NAMALWA (cell line): ENCODE measurements around the gene PTPN14.

ENCODE experiments used
- DNase-seq: peaks from one replicate; pipeline ENCODE4 v3.0.0-alpha.2; 2015; ENCODE audit warnings: low spot score

Gene PTPN14

DNA sequence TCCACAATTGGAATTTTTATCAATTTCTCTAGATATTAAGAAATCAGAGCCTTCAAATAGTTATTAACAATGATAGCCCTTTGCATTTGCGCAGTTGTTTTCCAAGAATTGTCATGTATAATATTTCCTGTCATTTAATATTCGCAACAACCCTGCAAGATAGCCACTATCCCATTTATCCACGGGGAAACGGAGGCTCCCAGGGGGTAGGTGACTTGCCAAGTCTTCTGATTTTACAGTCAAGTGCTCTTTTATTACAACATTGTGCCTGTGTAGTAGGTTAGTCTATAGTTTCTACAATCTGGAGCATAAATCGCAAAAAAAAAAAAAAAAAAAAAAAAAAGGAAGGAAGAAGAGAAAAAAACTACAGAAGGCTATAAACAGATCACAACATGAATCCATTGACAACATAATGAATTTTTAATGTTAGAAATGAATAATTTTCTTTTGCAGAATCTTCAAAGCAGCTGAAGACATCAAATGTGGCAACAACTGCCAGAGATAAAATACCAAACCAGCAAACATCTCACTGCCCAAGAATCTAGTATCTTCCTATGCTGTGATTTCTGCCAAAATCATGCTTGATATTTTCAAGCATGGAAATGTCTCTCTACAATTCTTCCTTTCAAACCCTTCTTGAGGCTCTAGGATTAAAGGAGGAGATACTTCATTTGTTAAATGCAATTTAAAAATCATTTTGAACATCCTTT, 125.5 kb downstream of the PTPN14 start:
- DNase-seq: no peak

- DNase-seq: no peak
Measured at GRCh38 chr1:214425101-214425500, 126.3 kb downstream of the PTPN14 start.

DNA sequence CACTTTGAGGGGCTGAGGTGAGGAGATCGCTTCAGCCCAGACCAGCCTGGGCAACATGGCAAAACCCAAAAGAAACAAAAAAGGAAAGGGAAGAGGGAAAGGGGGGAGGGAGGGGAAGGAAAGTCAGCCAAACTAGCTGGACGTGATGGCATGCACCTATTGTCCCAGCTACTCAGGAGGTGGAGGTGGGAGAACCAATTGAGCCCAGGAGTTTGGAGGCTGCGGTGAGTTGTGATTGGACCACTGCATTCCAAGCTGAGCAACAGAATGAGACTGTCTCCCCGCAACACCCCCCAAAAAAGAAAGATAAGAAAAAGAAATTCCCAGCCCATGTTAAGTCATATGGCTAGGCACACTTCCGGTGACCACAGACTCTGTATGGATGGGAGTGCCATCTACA, 128.4 kb downstream of the PTPN14 start:
- DNase-seq: no peak

DNA sequence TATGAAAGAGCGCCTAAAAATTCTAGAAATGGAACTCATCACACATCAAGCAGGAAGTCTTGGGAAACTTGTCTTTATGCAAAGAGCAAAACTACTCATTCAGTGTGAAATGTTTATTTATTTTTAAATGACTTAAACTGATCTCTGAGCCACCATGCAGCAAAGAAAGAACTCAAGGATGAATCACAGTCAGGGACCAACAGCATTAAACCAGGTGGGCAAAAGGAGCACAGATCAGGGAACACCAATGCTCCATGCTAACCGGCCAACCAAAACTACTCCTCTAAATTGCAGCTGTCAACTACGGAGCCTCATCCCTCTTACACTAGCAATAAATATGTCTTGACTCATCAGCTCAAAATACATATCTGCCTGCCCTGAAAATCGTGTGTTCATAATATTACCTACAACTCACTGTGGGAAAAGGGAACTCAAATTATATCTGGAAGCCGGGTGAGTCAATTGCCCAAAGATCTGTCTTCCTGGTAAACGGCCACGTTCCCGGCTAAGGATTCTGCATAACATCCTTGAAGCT, 129.2 kb downstream of the PTPN14 start:
- DNase-seq: no peak

- no peak for DNase-seq
Measured at GRCh38 chr1:214420833-214421232, 130.6 kb downstream of the PTPN14 start.

DNA sequence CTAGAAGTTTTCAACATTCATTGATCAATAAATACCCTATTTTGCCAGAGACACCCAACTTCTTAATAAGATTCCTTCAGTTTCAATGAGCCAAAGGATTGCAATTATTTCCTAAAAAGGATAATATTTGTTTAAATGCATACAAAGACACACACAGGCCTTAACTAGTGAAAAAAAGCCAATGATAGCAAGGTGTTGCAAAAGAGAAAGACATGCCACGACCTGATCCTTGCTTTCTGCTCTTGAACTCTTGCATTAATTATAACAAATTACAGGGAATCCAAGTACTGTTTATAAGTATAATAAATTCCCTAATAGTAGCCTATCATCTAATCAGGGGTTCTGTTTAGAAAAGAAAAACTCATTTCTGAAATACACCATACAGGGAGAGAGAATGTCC, 131.1 kb downstream of the PTPN14 start:
- DNase-seq: no peak

DNA sequence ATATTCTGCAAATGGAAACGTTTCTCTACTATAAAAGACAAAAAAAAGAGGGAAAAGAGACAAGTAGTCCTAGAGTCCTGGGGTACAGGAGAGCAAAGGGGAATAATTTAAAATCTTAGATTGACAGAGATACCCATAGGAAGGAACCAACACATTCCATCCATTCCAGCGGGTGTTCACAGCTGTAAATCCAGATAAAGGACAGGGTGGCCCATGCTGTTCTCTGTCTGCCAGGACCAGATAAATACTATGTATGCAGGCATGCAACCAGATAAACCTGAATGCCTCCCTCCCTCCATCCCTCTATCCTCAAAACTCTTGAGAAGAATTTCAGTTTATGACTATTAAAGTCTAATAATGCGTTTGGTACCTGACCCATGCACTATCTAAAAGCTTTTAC, 131.8 kb downstream of the PTPN14 start:
- DNase-seq: no peak

GRCh38 chr1:214418391-214418790, 133.0 kb downstream of the PTPN14 start:
- DNase-seq: no peak

- DNase-seq: no peak
Measured at GRCh38 chr1:214417545-214418210, 133.7 kb downstream of the PTPN14 start.

DNA sequence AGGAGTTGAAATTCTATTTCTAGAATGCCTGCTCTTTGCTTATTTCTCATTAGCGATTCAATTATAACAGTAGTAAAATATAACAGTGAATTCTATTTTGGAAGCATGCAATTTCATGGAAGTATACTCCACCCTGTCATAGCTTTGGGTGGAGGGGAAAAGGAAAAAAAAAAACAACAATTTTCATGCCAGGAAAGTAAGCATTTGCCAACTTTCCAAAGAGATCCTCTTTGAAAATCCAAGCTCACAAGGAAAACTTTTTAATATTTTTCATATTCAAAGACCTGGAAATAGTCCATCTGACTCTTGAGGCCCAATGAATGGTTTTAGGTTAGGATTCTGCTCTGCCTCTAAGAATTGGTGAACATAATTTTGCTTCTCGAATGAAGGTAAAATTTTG, 134.5 kb downstream of the PTPN14 start:
- DNase-seq: no peak

GRCh38 chr1:214416417-214416816, 135.0 kb downstream of the PTPN14 start:
- no peak for DNase-seq

DNA sequence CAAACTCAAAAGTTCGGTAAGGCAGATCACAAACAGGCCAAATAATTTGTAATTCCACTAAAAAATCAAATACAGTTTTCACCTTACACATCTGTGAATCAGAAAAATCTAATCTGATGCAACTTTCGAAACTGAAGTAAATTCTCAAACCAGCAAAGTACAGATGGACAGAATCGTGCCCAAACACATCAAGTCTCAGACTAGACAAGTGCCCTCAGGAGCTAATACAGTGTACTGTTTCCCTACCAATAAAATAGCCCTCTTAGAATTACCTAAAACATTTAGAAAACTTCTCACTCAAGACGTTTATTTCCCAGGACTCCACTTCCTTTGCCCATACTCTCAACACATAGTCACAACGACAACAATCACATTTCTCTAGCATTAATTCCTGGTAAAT, 136.3 kb downstream of the PTPN14 start:
- no peak for DNase-seq

DNA sequence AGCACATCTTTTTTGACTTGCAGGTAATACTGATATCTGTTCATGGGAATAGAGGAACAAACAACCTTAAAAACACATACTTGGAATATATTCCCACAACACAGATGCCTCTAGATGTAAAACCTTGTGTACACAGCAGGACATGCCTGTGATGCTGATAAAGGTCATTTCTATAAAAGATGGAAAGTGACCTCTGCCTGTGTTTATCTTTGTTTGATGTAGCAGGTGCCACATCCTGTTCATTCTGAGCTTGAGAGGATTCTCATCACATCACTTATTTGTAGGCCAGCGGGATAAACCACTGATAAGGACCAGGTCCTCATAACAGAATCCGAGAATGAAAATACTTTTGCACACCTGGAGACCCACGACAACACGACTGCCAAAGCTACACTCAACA, 136.7 kb downstream of the PTPN14 start:
- DNase-seq: no peak

DNA sequence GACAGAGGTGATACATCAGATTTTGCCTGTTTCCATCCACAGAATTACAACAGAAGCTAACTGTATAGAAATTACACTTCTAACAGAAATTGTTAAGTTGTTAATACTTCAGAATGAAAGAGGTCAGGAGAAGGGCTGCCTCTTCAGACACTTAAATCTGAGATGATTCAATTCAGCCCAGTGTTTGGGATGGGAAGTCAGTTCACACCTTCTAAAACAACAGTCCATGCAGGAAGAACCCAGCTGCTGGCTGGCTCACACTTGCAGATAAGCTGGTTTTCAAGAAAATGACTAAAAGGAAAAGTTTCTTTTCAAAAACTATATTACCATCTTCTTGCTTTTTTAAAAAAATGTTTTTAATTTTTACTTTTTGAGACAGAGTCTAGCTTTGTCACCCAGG, 138.1 kb downstream of the PTPN14 start:
- DNase-seq: no peak

DNA sequence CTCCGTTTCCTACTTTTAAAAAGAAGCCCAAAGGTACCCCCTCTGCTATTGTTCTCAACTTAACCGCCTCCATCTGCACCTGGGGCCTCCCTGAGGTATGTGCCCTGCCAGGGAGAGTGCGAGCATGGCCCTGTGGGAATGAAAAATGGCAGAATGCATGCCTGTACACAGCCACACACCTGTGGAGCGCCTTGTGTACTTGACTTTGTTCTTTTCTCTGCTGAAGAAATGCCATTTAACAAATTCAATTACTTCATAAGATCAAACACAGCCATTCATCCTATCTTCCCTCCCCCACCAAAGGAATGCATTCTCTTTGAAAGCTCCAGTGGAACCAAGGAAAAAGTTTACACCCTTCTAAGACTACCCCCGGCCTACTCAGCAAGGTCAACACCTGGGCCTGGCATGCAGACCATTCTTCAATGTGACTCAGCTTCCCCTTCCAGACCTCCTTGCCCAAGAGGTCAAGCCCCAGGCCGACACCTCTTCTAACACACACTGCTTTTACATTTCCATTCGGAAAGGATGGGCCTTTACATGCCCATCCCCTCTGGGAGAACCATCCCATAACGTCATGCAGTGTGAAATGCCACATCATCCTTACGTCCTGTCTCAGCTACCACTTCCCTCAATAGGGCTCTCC, 146.7 kb downstream of the PTPN14 start:
- no peak for DNase-seq

DNA sequence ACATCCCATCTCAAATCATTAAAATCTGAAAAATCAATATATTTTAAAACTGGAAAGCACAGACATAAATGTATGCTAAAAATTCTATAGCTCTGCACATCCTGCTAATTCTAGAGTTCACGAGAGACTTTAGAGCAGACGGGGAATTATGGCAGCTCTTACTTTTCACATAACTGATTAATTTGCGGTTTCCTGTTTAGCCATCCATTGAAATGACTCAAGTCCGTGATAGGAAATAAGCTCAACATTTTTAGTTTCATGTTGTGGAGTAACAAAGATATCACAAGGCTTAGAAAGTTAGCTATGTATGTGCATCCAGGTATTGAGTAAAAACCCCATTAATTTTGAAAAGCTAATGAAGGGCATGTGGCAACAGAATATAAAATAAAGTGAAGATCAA, 147.2 kb downstream of the PTPN14 start:
- DNase-seq: no peak

- DNase-seq: no peak
Measured at GRCh38 chr1:214403431-214403830, 148.0 kb downstream of the PTPN14 start.

DNA sequence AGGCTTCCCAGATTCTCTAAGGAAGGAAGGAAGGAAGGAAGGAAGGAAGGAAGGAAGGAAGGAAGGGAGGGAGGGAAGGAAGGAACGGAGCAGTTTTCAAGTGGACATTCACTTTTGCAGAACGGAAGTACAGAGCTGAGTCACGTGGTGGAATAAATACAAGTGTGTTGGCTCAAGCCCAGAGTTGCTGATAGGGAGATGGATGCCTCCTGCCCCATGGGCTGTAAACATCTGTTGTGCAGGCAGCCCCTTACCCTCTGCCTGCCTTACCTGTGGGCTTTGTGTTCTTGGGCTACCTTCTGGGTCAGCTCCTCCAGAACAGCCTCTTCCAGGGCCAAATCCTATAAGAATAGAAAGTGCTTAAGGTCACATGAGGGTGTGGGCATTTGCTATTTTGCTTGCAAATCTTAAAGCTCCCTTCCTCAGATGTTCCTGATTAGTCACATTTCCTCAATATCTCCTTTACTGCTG, 148.8 kb downstream of the PTPN14 start:
- no peak for DNase-seq

DNA sequence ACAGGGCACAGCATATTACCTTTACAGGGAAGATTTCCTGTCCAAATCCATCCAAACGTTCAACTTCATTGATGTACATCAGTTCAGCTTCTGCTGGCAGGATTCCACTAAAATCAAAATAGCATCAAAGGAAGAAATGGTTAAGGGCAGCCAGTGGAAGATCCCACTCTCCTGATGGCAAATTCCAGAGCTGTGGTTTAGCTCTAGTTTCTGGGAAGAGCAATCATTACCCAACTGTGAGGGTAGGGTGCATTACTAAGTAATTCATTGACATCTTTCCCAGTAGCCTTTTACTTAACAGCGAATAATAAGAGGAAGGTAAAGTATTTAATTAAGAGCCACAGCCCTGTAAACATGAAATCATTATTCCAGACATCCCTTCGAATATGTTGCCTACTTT, 149.7 kb downstream of the PTPN14 start:
- no peak for DNase-seq

DNA sequence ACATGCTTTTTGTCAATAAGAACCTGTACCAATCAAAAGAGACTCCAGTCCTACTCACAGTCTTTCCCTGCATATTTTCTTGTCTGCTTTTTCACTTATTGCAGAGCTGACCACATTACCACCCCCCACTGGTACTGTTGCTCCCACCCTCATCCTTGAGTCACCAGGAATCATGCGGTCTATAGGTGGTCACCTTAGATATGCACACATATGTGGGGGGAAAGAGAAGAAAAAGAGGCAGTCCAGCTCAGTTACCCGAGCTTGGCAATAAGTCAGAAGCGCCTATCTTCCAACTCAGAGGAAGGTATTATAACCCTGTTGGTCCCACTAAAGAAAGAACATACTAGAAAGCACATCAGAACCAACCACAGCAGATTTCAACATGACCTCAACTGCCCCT, 151.3 kb downstream of the PTPN14 start:
- DNase-seq: no peak

DNA sequence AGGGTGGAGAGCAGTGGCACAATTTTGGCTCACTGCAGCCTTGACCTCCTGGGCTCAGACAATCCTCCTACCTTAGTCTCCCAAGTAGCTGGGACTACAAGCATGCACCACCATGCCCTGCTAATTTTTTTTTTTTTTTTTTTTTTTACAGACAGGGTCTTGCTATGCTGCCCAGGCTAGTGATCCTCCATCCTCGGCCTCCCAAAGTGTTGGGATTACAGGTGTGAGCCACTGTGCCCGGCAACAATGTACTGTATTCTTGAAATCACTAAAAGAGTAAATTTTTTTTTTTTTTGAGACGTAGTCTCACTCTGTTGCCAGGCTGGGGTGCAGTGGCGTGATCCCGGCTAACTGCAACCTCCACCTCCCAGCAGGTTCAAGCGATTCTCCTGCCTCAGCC, 152.9 kb downstream of the PTPN14 start:
- DNase-seq: no peak

DNA sequence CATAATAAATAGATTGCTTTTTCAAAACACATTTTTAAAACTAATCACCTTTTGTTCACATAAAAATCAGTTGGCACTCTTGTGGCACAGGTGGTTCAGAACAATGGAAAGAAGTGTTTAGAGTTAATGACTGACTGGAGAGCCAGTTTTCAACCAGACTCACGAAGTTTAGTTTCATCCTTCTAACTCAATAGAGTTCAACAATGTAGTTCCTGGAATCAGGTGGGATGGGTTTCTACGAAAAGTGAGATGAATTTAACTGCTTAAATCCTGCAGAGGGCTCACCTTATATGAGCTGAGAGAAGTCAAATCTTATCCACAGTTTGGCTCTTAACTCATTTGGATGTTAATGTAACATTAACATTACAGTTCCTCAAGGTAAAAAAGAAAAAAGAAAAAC, 153.9 kb downstream of the PTPN14 start:
- no peak for DNase-seq

- no peak for DNase-seq
Measured at GRCh38 chr1:214396330-214396729, 155.1 kb downstream of the PTPN14 start.
